ENCODE data around the gene UQCR10.

Gene UQCR10

DNA sequence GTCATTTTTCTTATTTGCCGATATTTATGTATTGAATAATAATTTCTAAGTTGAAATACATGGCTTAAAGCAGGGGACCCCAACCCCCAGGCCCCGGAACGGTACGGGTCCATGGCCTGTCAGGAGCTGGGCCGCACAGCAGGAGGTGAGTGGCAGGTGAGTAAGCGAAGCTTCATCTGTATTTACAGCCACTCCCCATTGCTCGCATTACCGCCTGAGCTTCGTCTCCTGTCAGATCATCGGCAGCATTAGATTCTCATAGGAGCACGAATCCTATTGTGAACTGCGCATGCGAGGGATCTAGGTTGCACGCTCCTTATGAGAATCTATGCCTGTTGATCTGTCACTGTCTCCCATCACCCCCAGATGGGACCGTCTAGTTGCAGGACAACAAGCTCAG is 4.9 kb upstream of the UQCR10 start:
- no peak for DNase-seq (ENCODE audit: insufficient read length, low spot score)
- TF ChIP-seq, protein P1, sequence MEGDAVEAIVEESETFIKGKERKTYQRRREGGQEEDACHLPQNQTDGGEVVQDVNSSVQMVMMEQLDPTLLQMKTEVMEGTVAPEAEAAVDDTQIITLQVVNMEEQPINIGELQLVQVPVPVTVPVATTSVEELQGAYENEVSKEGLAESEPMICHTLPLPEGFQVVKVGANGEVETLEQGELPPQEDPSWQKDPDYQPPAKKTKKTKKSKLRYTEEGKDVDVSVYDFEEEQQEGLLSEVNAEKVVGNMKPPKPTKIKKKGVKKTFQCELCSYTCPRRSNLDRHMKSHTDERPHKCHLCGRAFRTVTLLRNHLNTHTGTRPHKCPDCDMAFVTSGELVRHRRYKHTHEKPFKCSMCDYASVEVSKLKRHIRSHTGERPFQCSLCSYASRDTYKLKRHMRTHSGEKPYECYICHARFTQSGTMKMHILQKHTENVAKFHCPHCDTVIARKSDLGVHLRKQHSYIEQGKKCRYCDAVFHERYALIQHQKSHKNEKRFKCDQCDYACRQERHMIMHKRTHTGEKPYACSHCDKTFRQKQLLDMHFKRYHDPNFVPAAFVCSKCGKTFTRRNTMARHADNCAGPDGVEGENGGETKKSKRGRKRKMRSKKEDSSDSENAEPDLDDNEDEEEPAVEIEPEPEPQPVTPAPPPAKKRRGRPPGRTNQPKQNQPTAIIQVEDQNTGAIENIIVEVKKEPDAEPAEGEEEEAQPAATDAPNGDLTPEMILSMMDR (IDR thresholded peaks at IDR 0.05; ENCODE audit: insufficient read depth, missing control alignments): no peak
- FAIRE-seq: no peak

- DNase-seq (ENCODE audit: insufficient read length, low spot score): no peak
- FAIRE-seq: no peak
- TF ChIP-seq, protein P1 (IDR thresholded peaks at IDR 0.05; ENCODE audit: insufficient read depth, missing control alignments): no peak
Measured at GRCh38 chr22:29765905-29766631, 1.1 kb upstream of the UQCR10 start.

DNA sequence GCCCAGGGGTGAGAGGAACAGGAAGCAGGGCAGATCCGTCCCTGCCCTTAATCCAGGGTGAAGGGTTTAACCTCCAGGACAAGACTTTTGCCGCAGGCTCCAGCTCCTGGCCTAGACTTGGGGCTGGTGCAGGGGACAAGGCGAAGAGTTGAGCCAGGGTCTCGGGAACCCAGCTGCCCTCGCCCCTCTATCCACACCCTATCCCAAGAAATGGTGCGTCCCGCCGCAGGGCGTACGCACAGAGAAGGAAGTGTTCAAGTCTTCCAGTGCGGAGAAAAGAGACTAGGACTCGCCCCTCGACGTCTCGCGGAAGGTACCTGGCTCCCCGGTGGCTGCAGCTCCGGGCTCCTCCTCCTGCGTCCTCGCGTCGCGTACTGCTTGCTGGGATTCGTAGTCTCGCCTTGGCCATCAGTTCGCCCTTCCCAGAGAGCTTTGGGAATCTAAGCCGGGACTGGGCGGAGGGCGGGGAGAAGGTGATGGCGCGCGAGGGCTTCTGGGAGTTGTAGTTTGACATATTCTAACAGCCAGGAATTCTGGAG is 468 bp upstream of the UQCR10 start, which contains the start of gene ZMAT5:
Gene ZMAT5 (minus strand): TSS at position 376 of the 539 bp plus-strand sequence. CDS start 18,463 bp downstream, outside the sequence.
- DNase-seq (ENCODE audit: insufficient read length, low spot score) (peak; percentile 82), FAIRE-seq (no peak)
- TF ChIP-seq, protein P1 (IDR thresholded peaks at IDR 0.05; ENCODE audit: insufficient read depth, missing control alignments): no peak

DNA sequence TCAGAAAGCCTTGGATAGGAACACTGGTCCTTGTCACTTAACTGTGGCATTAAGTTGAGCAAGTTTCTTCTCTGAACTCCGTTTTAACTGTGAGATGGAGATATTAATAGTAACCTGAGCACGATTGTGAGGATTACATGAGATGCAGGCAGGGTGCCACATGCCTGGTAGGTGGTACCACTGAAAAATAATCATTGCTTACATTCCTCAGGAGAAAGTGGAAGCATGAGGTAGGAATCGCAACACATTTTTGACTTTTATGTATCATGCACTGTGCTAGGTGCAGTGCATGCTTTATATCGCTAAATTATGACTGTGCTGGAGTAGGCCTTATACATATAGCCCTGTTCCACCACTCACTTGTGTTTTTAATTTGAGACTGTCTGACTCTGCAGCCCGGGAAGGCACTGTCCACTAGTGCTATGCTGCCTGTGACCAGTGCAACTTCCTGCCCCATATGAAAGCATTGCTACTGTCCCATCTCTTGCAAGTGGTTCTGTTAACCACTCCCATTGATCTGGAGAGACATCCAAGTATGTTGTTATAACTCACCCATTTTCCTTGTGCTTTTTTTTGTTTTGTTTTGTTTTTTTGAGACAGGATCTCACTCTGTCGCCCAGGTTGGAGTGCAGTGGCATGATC is 1.0 kb downstream of the UQCR10 start:
- TF ChIP-seq, protein P1 (IDR thresholded peaks at IDR 0.05; ENCODE audit: insufficient read depth, missing control alignments): no peak
- no peak for FAIRE-seq
- DNase-seq (ENCODE audit: insufficient read length, low spot score): no peak

- no peak for FAIRE-seq
- TF ChIP-seq, protein P1 (IDR thresholded peaks at IDR 0.05; ENCODE audit: insufficient read depth, missing control alignments): no peak
Measured at GRCh38 chr22:29769723-29770321, 2.7 kb downstream of the UQCR10 start.

DNA sequence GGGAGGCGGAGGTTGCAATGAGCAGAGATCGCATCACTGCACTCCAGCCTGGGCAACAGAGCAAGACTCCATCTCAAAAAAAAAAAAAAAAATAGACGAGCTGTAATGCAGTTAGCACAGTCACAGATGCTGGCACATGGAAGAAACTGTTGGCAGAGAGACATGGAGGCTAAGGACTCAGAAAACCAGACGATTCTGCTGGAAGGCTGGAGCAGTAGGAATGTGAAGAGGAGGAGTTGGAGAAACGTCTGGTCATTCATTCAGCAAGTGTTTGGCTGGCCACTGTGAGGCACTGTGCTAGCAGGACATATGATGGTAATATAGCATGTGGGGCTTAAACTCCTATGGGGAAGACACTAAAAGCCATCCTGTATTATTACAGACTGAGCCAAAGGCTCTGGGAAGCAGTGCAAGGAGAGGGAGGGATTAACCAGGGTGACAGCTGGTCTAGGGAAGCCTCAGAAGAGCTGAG is 5.0 kb downstream of the UQCR10 start:
- peak; percentile 29 for FAIRE-seq
- DNase-seq (ENCODE audit: insufficient read length, low spot score): peak; percentile 68
- TF ChIP-seq, protein P1 (IDR thresholded peaks at IDR 0.05; ENCODE audit: insufficient read depth, missing control alignments): peak; percentile 82

More at GRCh38 chr22:29769723-29770321, 2.7 kb downstream of the UQCR10 start:
- no peak for DNase-seq (ENCODE audit: insufficient read length, low spot score)

All from D721Med (cell line).